Measurements from ENCODE around the gene SST. TPM values are rescaled to one million over a fixed set of nuclear protein-coding genes. Genes with fewer than 3 reads are reported as not detected.

SST gene
- polyA plus RNA-seq, 3 donors, result not detected

GRCh38 chr3:187636528-187636927 is 33.7 kb downstream of the SST start:
- Mint-ChIP-seq H3K27me3 (ENCODE audit: low read depth in 3 of 3) (peaks cover 0 to 12% (median 12%) of the 10 kb centered on the region in 3 donors), H3K4me1 (no peaks in the 10 kb centered on the region), H3K4me3 (no peak overlapping the region), H3K36me3 (no peaks in the 10 kb centered on the region), H3K9me3 (peaks cover 0 to 9% (median 4%) of the 10 kb centered on the region in 7 donors), H3K27ac (no peak overlapping the region)
- Histone ChIP-seq H4K20me1 (ENCODE audit: insufficient read depth, low read length) (no peaks in the 10 kb centered on the region), H3K4me2 (replicated peaks; ENCODE audit: extremely low read depth, low read length, poor library complexity, severe bottlenecking) (no peak overlapping the region), H3K79me2 (ENCODE audit: insufficient read depth, low read length) (no peaks in the 10 kb centered on the region), H3K4me1 (ENCODE audit: control insufficient read depth in 1 of 2, insufficient read depth in 2 of 2, low read length in 2 of 2) (no peaks in the 10 kb centered on the region), H3K27me3 (ENCODE audit: control insufficient read depth in 2 of 2, insufficient read depth in 2 of 2, low read length in 2 of 2) (peaks cover 0 to 3% of the 10 kb centered on the region in 2 donors), H3K9me3 (replicated peaks in 1 of 2; ENCODE audit: control insufficient read depth in 1 of 2, insufficient read depth in 1 of 2, low read length in 2 of 2) (no peaks in the 10 kb centered on the region), H2AFZ (ENCODE audit: insufficient read depth, low read depth, low read length, poor library complexity, severe bottlenecking) (no peak overlapping the region), H3K36me3 (replicated peaks in 1 of 2; ENCODE audit: control insufficient read depth in 1 of 2, insufficient read depth in 2 of 2, low read length in 2 of 2) (no peaks in the 10 kb centered on the region), H3K27ac (ENCODE audit: low read depth in 1 of 2, low read length in 2 of 2) (no peak overlapping the region), H3K4me3 (replicated peaks in 1 of 3; ENCODE audit: low read depth in 2 of 3, low read length in 3 of 3) (no peak overlapping the region), H3K9ac (ENCODE audit: insufficient read depth, low read length, poor library complexity, severe bottlenecking) (no peak overlapping the region)
- TF ChIP-seq CTCF (IDR thresholded peaks at IDR 0.05), result no peak
- DNase-seq, result no peak
- intact Hi-C loops (cut with micrococcal nuclease), result no loop called here

DNA sequence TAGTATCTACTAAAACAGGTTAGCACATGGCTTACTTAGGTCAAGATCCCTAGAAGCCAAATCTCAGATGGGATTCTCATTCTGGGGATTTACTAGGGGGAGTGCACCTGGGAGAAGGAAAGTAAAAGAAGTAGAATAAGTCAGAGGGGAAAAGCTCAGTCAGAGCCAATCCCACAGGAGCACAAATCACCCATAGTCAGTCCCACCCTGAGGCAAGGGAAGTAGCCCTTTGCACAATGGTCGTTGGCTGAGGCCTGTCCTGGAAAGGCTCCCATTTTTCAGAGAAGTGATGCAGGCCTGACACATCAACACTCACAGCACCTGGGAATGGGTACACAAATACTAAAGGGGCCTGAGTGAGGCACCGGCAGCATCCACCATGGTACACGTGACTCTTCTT is 39.8 kb downstream of the SST start:
- H3K4me3 Mint-ChIP-seq, result no peak overlapping the region
- Histone ChIP-seq H3K27me3 (ENCODE audit: control insufficient read depth in 2 of 2, insufficient read depth in 2 of 2, low read length in 2 of 2) (peaks cover 0 to 3% of the 10 kb centered on the region in 2 donors), H3K9me3 (replicated peaks in 1 of 2; ENCODE audit: control insufficient read depth in 1 of 2, insufficient read depth in 1 of 2, low read length in 2 of 2) (no peaks in the 10 kb centered on the region), H3K79me2 (ENCODE audit: insufficient read depth, low read length) (no peaks in the 10 kb centered on the region), H3K9ac (ENCODE audit: insufficient read depth, low read length, poor library complexity, severe bottlenecking) (no peak overlapping the region), H3K27ac (ENCODE audit: low read depth in 1 of 2, low read length in 2 of 2) (no peak overlapping the region), H2AFZ (ENCODE audit: insufficient read depth, low read depth, low read length, poor library complexity, severe bottlenecking) (no peak overlapping the region), H3K4me3 (replicated peaks in 1 of 3; ENCODE audit: low read depth in 2 of 3, low read length in 3 of 3) (no peak overlapping the region), H3K4me1 (ENCODE audit: control insufficient read depth in 1 of 2, insufficient read depth in 2 of 2, low read length in 2 of 2) (no peaks in the 10 kb centered on the region), H3K36me3 (replicated peaks in 1 of 2; ENCODE audit: control insufficient read depth in 1 of 2, insufficient read depth in 2 of 2, low read length in 2 of 2) (no peaks in the 10 kb centered on the region), H3K4me2 (replicated peaks; ENCODE audit: extremely low read depth, low read length, poor library complexity, severe bottlenecking) (no peak overlapping the region), H4K20me1 (ENCODE audit: insufficient read depth, low read length) (no peaks in the 10 kb centered on the region)
- no peaks in the 10 kb centered on the region for H3K36me3 Mint-ChIP-seq
- 60% methylated on average over 1 of the region's 3 CpGs for WGBS (ENCODE audit: insufficient coverage)
- no peak for TF ChIP-seq CTCF (IDR thresholded peaks at IDR 0.05)
- intact Hi-C loops (cut with micrococcal nuclease), result no loop called here
- no peak for DNase-seq
- H3K27ac Mint-ChIP-seq, result no peak overlapping the region
- H3K9me3 Mint-ChIP-seq, result peaks cover 0 to 6% (median 1%) of the 10 kb centered on the region in 7 donors
- no peaks in the 10 kb centered on the region for H3K4me1 Mint-ChIP-seq
- H3K27me3 Mint-ChIP-seq (ENCODE audit: low read depth in 3 of 3), result peaks cover 2 to 11% (median 4%) of the 10 kb centered on the region in 3 donors
